ENCODE data around the gene GPR75.

DNA sequence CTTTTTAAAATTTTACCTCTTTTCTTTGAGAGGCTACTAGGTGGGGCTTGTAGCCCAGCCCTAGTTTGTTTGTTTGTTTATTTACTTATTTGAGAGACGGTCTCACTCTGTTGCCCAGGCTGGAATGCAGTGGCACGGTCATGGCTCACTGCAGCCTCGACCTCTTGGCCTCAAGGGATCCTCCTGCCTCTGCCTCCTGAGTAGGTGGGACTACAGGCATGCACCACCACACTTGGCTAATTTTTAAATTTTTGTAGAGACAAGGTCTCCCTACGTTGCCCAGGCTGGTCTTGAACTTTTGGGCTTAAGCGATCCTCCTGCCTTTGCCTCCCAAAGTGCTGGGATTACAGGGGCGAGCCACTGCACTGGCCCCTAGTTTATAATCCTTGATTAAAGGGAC lies 38.0 kb downstream of the GPR75 start:
- TF ChIP-seq POLR2A (IDR thresholded peaks at IDR 0.05; ENCODE audit: low read depth, low read length) (no peak), SPI1 (IDR thresholded peaks at IDR 0.05; ENCODE audit: low read depth, low read length) (no peak), POLR2AphosphoS5 (IDR thresholded peaks at IDR 0.05; ENCODE audit: low read depth, low read length) (no peak), PAX5 (IDR thresholded peaks at IDR 0.05; ENCODE audit: insufficient read depth, low read length, severe bottlenecking) (no peak)

All from GM12891 (cell line).